ENCODE data around the gene TNFRSF6B.

- no peak for TF ChIP-seq FOXM1 (IDR thresholded peaks at IDR 0.05; ENCODE audit: borderline replicate concordance)
- no peak for TF ChIP-seq CTBP1 (IDR thresholded peaks at IDR 0.05; ENCODE audit: borderline replicate concordance)
- TF ChIP-seq LEF1 (IDR thresholded peaks at IDR 0.05; ENCODE audit: borderline replicate concordance): no peak
- TF ChIP-seq FOXK2 (IDR thresholded peaks at IDR 0.05): no peak
Measured at GRCh38 chr20:63736893-63737694, 40.6 kb downstream of the TNFRSF6B start.

Measured in HEK293T (cell line).